Measurements from ENCODE around the gene SMIM33. TPM values are rescaled to one million over a fixed set of nuclear protein-coding genes. Genes with fewer than 3 reads are reported as not detected.

The SMIM33 gene
- total and polyA plus RNA-seq, 9 of the 15 experiments (the other 6 are each of a cell fraction or from before 2014, with no cell fraction given), result not detected

DNA sequence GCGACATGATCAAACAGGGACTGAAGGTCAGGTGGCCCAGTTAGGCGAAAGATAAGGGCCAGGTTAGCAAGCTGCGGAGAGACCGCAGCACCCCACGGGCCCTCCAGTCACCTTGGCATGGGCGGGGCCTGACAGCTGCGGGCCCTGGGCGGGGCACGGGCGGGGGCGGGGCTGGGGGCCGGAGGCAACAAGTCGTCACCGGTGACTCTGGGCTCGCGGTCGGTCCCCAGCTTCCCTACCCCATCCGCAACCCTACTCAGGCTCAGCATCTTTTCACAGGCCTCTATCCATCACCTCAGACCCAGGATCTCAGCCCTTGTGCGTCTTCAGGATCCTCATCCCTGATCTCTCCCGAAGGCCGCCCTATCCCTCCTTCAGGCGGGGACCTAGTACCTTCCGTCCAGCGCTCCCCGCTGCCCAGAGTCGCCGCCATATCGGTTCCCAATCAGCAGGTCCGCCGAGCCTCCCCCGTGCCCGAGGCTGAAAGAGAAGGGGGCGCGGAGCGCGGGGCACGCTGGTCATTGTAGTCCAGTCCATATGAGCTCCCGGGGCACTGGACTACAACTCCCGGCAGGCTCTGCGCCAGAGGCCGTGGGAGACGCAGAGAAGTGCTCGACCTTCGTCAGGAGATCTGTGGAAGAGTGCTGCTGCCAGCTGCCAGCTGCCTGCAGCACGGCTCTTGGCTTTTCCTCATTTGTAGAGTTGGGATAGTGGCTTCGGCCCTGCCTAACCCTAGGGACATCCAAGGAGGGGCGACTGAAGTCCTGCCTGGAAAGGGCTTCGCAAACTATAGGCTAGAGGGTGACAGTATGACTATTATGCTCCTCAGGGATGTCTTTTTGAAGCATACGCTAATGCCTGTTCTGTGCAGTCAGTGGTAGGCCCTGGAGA lies 31.5 kb upstream of the SMIM33 start, which contains the start of gene DNAJC18 (continued):
- TF ChIP-seq, protein P1, sequence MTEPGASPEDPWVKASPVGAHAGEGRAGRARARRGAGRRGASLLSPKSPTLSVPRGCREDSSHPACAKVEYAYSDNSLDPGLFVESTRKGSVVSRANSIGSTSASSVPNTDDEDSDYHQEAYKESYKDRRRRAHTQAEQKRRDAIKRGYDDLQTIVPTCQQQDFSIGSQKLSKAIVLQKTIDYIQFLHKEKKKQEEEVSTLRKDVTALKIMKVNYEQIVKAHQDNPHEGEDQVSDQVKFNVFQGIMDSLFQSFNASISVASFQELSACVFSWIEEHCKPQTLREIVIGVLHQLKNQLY (CRISPR knock-in tag; conservative IDR thresholded peaks at IDR 0.05), result no peak
- no peak for TF ChIP-seq FOXJ2 (tag; IDR thresholded peaks at IDR 0.05)
- TF ChIP-seq MYBL2 (IDR thresholded peaks at IDR 0.05; ENCODE audit: low read depth), result no peak
- TF ChIP-seq MYBL2 (CRISPR knock-in tag; IDR thresholded peaks at IDR 0.05; ENCODE audit: borderline replicate concordance), result no peak
- peak; percentile 57; the same call in 1 of the 2 replicates for TF ChIP-seq SUPT5H (IDR thresholded peaks at IDR 0.05)
- no peak for TF ChIP-seq RFX5 (IDR thresholded peaks at IDR 0.05; ENCODE audit: low read depth, low read length)
- TF ChIP-seq, protein P2, sequence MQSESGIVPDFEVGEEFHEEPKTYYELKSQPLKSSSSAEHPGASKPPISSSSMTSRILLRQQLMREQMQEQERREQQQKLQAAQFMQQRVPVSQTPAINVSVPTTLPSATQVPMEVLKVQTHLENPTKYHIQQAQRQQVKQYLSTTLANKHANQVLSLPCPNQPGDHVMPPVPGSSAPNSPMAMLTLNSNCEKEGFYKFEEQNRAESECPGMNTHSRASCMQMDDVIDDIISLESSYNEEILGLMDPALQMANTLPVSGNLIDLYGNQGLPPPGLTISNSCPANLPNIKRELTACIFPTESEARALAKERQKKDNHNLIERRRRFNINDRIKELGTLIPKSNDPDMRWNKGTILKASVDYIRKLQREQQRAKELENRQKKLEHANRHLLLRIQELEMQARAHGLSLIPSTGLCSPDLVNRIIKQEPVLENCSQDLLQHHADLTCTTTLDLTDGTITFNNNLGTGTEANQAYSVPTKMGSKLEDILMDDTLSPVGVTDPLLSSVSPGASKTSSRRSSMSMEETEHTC (IDR thresholded peaks at IDR 0.05), result no peak
- TF ChIP-seq, protein P3, sequence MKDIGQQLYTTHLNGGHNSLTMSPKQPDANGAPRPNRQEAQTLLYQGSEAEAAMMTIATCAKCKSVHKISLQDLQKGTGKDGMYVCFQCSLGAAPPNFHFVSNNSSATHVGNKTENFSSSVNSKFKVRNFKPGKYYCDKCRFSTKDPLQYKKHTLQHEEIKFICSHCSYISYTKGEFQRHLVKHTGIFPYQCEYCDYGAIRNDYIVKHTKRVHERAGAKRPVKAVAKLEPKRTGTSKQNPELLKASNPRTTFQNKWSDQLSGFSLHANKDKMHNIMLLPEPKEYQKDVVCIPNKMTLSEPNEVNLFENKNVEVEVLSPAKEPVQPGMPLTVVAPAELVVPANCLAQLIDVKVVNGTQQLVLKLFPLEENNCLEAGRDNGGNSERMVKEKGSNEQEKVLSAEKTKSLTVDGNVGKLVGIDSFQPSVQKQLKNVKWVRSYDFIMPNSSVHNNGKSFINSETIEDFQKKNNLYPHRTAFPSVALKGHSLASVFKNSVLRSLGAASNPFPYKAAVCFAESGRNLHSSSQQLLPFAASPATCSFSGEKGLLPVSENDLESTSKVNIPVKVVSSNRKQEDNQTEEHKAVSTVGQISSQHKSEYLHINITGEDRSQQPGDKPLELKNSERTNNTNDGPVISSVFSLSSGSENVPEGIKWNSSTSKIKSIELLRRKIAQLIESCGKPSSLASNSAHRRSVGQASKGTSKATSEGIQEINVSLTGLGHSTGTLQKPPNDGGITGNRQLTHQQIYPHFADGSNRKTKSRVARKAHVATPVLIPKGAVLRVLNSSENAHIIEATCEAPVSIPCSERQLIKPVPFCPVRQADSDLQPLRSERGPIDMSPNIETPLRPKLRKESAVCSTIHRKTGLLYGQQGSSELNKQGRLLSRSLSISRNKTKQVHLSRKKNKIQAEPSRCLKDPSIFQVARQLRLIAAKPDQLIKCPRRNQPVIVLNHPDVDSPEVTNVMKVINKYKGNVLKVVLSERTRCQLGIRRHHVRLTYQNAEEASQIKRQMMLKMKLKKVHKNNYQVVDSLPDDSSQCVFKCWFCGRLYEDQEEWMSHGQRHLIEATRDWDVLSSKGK (CRISPR knock-in tag; IDR thresholded peaks at IDR 0.05), result no peak
- TF ChIP-seq, protein P4, sequence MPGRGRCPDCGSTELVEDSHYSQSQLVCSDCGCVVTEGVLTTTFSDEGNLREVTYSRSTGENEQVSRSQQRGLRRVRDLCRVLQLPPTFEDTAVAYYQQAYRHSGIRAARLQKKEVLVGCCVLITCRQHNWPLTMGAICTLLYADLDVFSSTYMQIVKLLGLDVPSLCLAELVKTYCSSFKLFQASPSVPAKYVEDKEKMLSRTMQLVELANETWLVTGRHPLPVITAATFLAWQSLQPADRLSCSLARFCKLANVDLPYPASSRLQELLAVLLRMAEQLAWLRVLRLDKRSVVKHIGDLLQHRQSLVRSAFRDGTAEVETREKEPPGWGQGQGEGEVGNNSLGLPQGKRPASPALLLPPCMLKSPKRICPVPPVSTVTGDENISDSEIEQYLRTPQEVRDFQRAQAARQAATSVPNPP (IDR thresholded peaks at IDR 0.05; ENCODE audit: borderline replicate concordance, insufficient read depth, insufficient read length), result no peak
- no peak for TF ChIP-seq NEUROD1 (IDR thresholded peaks at IDR 0.05; ENCODE audit: borderline replicate concordance, low read depth, low read length, partially characterized antibody)
- no peak for TF ChIP-seq ZNF316 (IDR thresholded peaks at IDR 0.05)
- no peak for TF ChIP-seq ZNF780A (CRISPR knock-in tag; IDR thresholded peaks at IDR 0.05)
- TF ChIP-seq CREM (IDR thresholded peaks at IDR 0.05; ENCODE audit: low read depth), result peak; percentile 62; the same call in 1 of the 2 replicates

Measured in K562 (cell line).